Right atrium auricular region (tissue), 2 donors: ENCODE data around the gene ASTN2. TPM values are rescaled to one million over a fixed set of nuclear protein-coding genes. Genes with fewer than 3 reads are reported as not detected.

Source experiments
- DNase-seq: peaks from one replicate; pipeline ENCODE4 v3.0.0-alpha.2; 2019; ENCODE audit warnings: low spot score
- H3K27ac ChIP-seq, 2 donors: fragments of 200-600 bp; sonication (generic); 1 replicate in 1 of 2; 2 replicates in 1 of 2; pipeline ENCODE4 v1.5.1; 2016 to 2019
- H3K27me3 ChIP-seq, 2 donors: fragments of 200-600 bp; sonication (generic); one replicate each; pipeline versions ENCODE4 v1.5.1 to v1.6.0; 2017 to 2019
- H3K36me3 ChIP-seq: fragments of 200-600 bp; sonication (generic); one replicate; pipeline ENCODE4 v1.5.1; 2016
- H3K4me1 ChIP-seq, 2 donors: fragments of 200-600 bp; sonication (generic); one replicate each; pipeline versions ENCODE4 v1.5.1 to v1.6.0; 2017 to 2019
- H3K4me3 ChIP-seq, 2 donors: fragments of 200-600 bp; sonication (generic); 1 replicate in 1 of 2; 2 replicates in 1 of 2; pipeline ENCODE4 v1.5.1; 2017 to 2019; ENCODE audit warnings: mild to moderate bottlenecking in 1 of 2, moderate library complexity in 1 of 2
- H3K9me3 ChIP-seq, 2 donors: fragments of 200-600 bp; sonication (generic); one replicate each; pipeline ENCODE4 v1.5.1; 2019
- CTCF ChIP-seq, 2 donors: fragments of 200-600 bp; sonication (generic); IDR thresholded peaks; one replicate each; pipeline ENCODE4 v1.5.1; 2019; ENCODE audit warnings: antibody characterized with exemption in 2 of 2
- total RNA-seq, 2 donors: library from RNA; depleted of rRNA; stranded (reverse); fragments of >200 nt; gene quantifications; one replicate each; pipeline ENCODE4 v1.1.0, GENCODE V29; 2016

Gene ASTN2
- total RNA-seq, 2 donors from 2014 or later, result 11.1 to 32.2 TPM

GRCh38 chr9:117093891-117094844 is 320.7 kb downstream of the ASTN2 start:
- H3K4me3 ChIP-seq, result no peak overlapping the region
- H3K27me3 ChIP-seq, result no peaks in the 10 kb centered on the region
- H3K9me3 ChIP-seq, result no peaks in the 10 kb centered on the region
- H3K4me1 ChIP-seq, result peaks cover 0 to 17% of the 10 kb centered on the region in 2 donors
- H3K36me3 ChIP-seq, result no peaks in the 10 kb centered on the region
- no peak for TF ChIP-seq CTCF (IDR thresholded peaks at IDR 0.05)
- DNase-seq, result no peak
- H3K27ac ChIP-seq, result no peak overlapping the region

GRCh38 chr9:117092582-117092981 is 322.3 kb downstream of the ASTN2 start:
- no peaks in the 10 kb centered on the region for H3K36me3 ChIP-seq
- H3K9me3 ChIP-seq, result no peaks in the 10 kb centered on the region
- no peak for DNase-seq
- H3K4me3 ChIP-seq, result no peak overlapping the region
- no peak for TF ChIP-seq CTCF (IDR thresholded peaks at IDR 0.05)
- H3K4me1 ChIP-seq, result peaks cover 0 to 17% of the 10 kb centered on the region in 2 donors
- H3K27ac ChIP-seq, result no peak overlapping the region
- no peaks in the 10 kb centered on the region for H3K27me3 ChIP-seq

- Histone ChIP-seq H3K4me3 (no peak overlapping the region), H3K9me3 (no peaks in the 10 kb centered on the region), H3K36me3 (no peaks in the 10 kb centered on the region), H3K4me1 (peaks cover 0 to 17% of the 10 kb centered on the region in 2 donors), H3K27ac (no peak overlapping the region), H3K27me3 (no peaks in the 10 kb centered on the region)
- no peak for DNase-seq
- TF ChIP-seq CTCF (IDR thresholded peaks at IDR 0.05), result no peak
These were observed 323.3 kb downstream of the ASTN2 start for GRCh38 chr9:117091529-117091928.

- no peaks in the 10 kb centered on the region for H3K27me3 ChIP-seq
- DNase-seq, result no peak
- no peak overlapping the region for H3K27ac ChIP-seq
- H3K4me3 ChIP-seq, result no peak overlapping the region
- H3K4me1 ChIP-seq, result peaks cover 0 to 7% of the 10 kb centered on the region in 2 donors
- no peaks in the 10 kb centered on the region for H3K36me3 ChIP-seq
- H3K9me3 ChIP-seq, result no peaks in the 10 kb centered on the region
- no peak for TF ChIP-seq CTCF (IDR thresholded peaks at IDR 0.05)
These were observed 326.1 kb downstream of the ASTN2 start for GRCh38 chr9:117088786-117089185.

GRCh38 chr9:117088140-117088539 is 326.7 kb downstream of the ASTN2 start:
- H3K36me3 ChIP-seq, result no peaks in the 10 kb centered on the region
- DNase-seq, result no peak
- no peak overlapping the region for H3K4me3 ChIP-seq
- peaks cover 0 to 7% of the 10 kb centered on the region in 2 donors for H3K4me1 ChIP-seq
- H3K9me3 ChIP-seq, result no peaks in the 10 kb centered on the region
- TF ChIP-seq CTCF (IDR thresholded peaks at IDR 0.05), result no peak
- H3K27ac ChIP-seq, result no peak overlapping the region
- H3K27me3 ChIP-seq, result no peaks in the 10 kb centered on the region
